Stomach (tissue), 4 donors: ENCODE data around the gene RIMKLB.
A peak's percentile ranks its signal among the peaks of the same experiment; 100 is the strongest.

Source experiments
- CTCF ChIP-seq, 7 experiments: fragments of 450-650 bp in 4 of 7; fragments of 200-600 bp in 3 of 7; sonication (generic) in 3 of 7; IDR thresholded peaks; one replicate each; pipeline ENCODE4 v1.5.1; 2016 to 2019; ENCODE audit warnings: antibody characterized with exemption in 7 of 7, control low read depth in 2 of 7, mild to moderate bottlenecking in 1 of 7
- EP300 ChIP-seq: sonication (generic); formaldehyde crosslinking; IDR thresholded peaks from one replicate; pipeline ENCODE4 v1.6.1; 2017; ENCODE audit warnings: antibody characterized with exemption
- POLR2A ChIP-seq, 4 donors: fragments of 450-650 bp; IDR thresholded peaks; one replicate each; pipeline ENCODE4 v1.6.1; 2016; ENCODE audit warnings: antibody characterized with exemption in 4 of 4, control low read depth in 2 of 4, mild to moderate bottlenecking in 1 of 4, moderate library complexity in 1 of 4
- POLR2AphosphoS5 ChIP-seq, 3 donors: sonication (generic); formaldehyde crosslinking; IDR thresholded peaks; one replicate each; pipeline ENCODE4 v1.6.1; 2016; ENCODE audit warnings: antibody characterized with exemption in 3 of 3

DNA sequence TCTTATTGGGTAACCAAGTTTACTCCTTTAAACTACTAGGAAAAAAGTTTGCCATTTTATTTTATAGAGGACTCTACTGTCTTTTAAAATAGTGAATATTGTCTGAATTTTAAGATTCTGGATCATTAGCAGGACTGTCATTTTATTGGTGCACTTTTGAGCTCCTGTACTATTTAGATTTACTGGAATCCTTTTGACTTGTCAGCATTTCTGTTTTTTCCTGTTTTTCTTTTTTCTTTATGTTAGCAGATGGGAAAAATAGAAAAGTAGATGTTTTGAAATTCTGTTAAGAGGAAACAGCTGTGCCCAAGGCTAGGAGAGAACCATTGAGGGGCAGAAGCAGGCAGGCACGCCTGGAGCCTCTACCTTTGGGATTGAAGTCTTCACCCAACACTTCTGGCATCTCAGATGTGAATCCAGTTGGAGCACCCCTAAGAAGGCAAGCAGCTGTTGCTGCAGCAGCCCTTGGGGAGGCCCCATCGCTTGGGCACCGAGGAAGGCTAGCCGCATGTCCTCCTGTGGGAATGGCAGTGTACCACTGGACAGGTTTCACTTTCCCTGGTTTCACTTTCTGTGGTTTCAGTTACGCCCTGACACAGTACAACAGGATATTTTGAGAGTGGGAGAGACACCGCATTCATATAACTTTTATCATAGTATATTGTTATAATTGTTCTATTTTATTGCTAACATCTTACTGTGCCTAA is 11.5 kb downstream of the RIMKLB start:
- TF ChIP-seq CTCF (IDR thresholded peaks at IDR 0.05): no peak
- no peak for TF ChIP-seq POLR2A (IDR thresholded peaks at IDR 0.05)
- peak in 2 of 3 donors; percentile 27 to 47 for TF ChIP-seq POLR2AphosphoS5 (IDR thresholded peaks at IDR 0.05)
- TF ChIP-seq EP300: no peak
